GM12878 (cell line): Measurements from ENCODE around the gene NNAT.

Experiments
- CBFB ChIP-seq: IDR thresholded peaks from 2 replicates; pipeline ENCODE4 v1.6.1; 2016; ENCODE audit warnings: antibody characterized with exemption, low read depth
- DPF2 ChIP-seq: fragments of 450-650 bp; IDR thresholded peaks from 2 replicates; pipeline ENCODE4 v1.6.1; 2017; ENCODE audit warnings: mild to moderate bottlenecking
- GATAD2B ChIP-seq: fragments of 450-650 bp; conservative IDR thresholded peaks from 2 replicates; pipeline ENCODE4 v1.6.1; 2017; ENCODE audit warnings: low read depth, mild to moderate bottlenecking, moderate library complexity
- IKZF1 ChIP-seq: fragments of 450-650 bp; conservative IDR thresholded peaks from 2 replicates; pipeline ENCODE4 v1.6.1; 2017; ENCODE audit warnings: antibody characterized with exemption, mild to moderate bottlenecking
- POLR2A ChIP-seq: IDR thresholded peaks from 2 replicates; pipeline ENCODE4 v1.6.1; 2011; ENCODE audit warnings: low read depth, mild to moderate bottlenecking, low read length
- POLR2AphosphoS5 ChIP-seq: IDR thresholded peaks from 2 replicates; pipeline ENCODE4 v1.6.1; 2011; ENCODE audit warnings: mild to moderate bottlenecking, low read length, inconsistent platforms
- SIN3A ChIP-seq: IDR thresholded peaks from 2 replicates; pipeline ENCODE4 v1.6.1; 2012; ENCODE audit warnings: low read depth, low read length, improper control_type of control experiment
- SMC3 ChIP-seq: IDR thresholded peaks from 2 replicates; pipeline ENCODE4 v1.6.1; 2011; ENCODE audit warnings: low read length, improper control_type of control experiment, borderline replicate concordance
- SREBF2 ChIP-seq: IDR thresholded peaks from 2 replicates; pipeline ENCODE4 v1.6.1; 2012; ENCODE audit warnings: mild to moderate bottlenecking, low read length
- TF ChIP-seq, protein P1 (sequence below): fragments of 450-650 bp; IDR thresholded peaks from 2 replicates; pipeline ENCODE4 v1.6.1; 2017; ENCODE audit warnings: mild to moderate bottlenecking, low read depth, inconsistent platforms; ENCODE audit not compliant: poor library complexity, severe bottlenecking
- TF ChIP-seq, protein P2 (sequence below), 3 experiments: IDR thresholded peaks in 2 of 3; conservative IDR thresholded peaks in 1 of 3; 2 replicates each; pipeline ENCODE4 v1.5.1; 2011; ENCODE audit warnings: low read depth in 3 of 3, low read length in 3 of 3, mild to moderate bottlenecking in 3 of 3, control low read depth in 2 of 3, moderate library complexity in 2 of 3, inconsistent platforms in 1 of 3, mixed read lengths in 1 of 3; ENCODE audit not compliant: control insufficient read depth in 2 of 3, insufficient read depth in 1 of 3; ENCODE audit errors: extremely low read depth in 1 of 3

DNA sequence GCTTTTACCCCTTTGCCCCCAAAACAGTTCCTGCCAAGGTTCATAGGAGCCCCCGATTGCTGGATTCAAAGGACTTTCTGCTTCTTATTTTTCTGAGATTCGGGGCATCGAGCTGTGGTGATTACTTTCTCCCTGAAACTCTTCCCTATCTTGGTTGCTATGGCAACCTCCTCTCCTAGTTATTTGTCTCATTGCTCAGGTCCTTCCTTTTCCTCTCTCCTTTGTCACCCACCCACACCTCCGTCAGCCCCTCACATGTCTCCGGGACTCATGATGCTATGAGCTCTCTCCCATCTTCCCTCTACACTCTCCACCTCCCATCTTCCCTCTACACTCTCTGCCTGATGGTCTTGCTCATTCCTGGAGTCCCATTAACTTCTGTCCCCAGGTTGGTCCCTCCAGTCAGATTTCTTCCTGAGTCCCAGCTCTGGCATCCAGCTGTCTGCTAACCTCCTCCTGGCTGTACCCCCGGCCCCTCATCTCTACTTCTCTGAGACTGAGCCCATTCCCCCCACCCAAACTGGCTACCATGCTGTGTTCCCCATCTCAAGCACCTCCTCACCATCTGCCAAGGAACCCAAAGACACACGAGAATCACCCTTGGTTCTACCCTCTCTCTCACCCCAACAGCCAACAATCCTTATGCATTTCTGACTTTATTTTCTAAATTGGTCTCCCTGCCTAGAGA is 30.2 kb upstream of the NNAT start:
- TF ChIP-seq SREBF2 (no peak), SMC3 (no peak), DPF2 (no peak), SIN3A (no peak), GATAD2B (no peak), IKZF1 (no peak), CBFB (no peak), POLR2A (no peak), POLR2AphosphoS5 (no peak)
- TF ChIP-seq, protein P1, sequence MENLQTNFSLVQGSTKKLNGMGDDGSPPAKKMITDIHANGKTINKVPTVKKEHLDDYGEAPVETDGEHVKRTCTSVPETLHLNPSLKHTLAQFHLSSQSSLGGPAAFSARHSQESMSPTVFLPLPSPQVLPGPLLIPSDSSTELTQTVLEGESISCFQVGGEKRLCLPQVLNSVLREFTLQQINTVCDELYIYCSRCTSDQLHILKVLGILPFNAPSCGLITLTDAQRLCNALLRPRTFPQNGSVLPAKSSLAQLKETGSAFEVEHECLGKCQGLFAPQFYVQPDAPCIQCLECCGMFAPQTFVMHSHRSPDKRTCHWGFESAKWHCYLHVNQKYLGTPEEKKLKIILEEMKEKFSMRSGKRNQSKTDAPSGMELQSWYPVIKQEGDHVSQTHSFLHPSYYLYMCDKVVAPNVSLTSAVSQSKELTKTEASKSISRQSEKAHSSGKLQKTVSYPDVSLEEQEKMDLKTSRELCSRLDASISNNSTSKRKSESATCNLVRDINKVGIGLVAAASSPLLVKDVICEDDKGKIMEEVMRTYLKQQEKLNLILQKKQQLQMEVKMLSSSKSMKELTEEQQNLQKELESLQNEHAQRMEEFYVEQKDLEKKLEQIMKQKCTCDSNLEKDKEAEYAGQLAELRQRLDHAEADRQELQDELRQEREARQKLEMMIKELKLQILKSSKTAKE = no peak
- TF ChIP-seq, protein P2, sequence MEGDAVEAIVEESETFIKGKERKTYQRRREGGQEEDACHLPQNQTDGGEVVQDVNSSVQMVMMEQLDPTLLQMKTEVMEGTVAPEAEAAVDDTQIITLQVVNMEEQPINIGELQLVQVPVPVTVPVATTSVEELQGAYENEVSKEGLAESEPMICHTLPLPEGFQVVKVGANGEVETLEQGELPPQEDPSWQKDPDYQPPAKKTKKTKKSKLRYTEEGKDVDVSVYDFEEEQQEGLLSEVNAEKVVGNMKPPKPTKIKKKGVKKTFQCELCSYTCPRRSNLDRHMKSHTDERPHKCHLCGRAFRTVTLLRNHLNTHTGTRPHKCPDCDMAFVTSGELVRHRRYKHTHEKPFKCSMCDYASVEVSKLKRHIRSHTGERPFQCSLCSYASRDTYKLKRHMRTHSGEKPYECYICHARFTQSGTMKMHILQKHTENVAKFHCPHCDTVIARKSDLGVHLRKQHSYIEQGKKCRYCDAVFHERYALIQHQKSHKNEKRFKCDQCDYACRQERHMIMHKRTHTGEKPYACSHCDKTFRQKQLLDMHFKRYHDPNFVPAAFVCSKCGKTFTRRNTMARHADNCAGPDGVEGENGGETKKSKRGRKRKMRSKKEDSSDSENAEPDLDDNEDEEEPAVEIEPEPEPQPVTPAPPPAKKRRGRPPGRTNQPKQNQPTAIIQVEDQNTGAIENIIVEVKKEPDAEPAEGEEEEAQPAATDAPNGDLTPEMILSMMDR (IDR thresholded peaks at IDR 0.05 in 2 of 3, conservative IDR thresholded peaks at IDR 0.05 in 1 of 3; ENCODE audit: control insufficient read depth in 2 of 3, extremely low read depth in 1 of 3, insufficient read depth in 1 of 3, low read depth in 3 of 3, low read length in 3 of 3) = no peak
